ENCODE data around the gene TMIE. TPM values are rescaled to one million over a fixed set of nuclear protein-coding genes. Genes with fewer than 3 reads are reported as not detected.

Gene TMIE
- total and polyA plus RNA-seq, 2 of the 13 experiments (the other 11 are each of a cell fraction or from before 2014, with no cell fraction given) = not detected

- TF ChIP-seq ATF7-NPFF (CRISPR knock-in tag; IDR thresholded peaks at IDR 0.05; ENCODE audit: low read depth) (no peak), SUZ12 (IDR thresholded peaks at IDR 0.05; ENCODE audit: low read depth, low read length) (no peak), PRDM10 (CRISPR knock-in tag; IDR thresholded peaks at IDR 0.05; ENCODE audit: low read depth) (no peak), MIXL1 (CRISPR knock-in tag; IDR thresholded peaks at IDR 0.05) (no peak), XRCC5 (optimal IDR thresholded peaks at IDR 0.05; ENCODE audit: low read length) (no peak), ZNF329 (CRISPR knock-in tag; IDR thresholded peaks at IDR 0.05; ENCODE audit: low read depth) (no peak), NKX3-1 (CRISPR knock-in tag; IDR thresholded peaks at IDR 0.05) (no peak), CREB1 (IDR thresholded peaks at IDR 0.05) (no peak), CREB1 (CRISPR knock-in tag; IDR thresholded peaks at IDR 0.05) (no peak), ZNF260 (CRISPR knock-in tag; IDR thresholded peaks at IDR 0.05; ENCODE audit: borderline replicate concordance, low read depth) (no peak), ZNF749 (CRISPR knock-in tag; IDR thresholded peaks at IDR 0.05; ENCODE audit: borderline replicate concordance) (no peak), KLF6 (CRISPR knock-in tag; IDR thresholded peaks at IDR 0.05) (no peak), NFIC (IDR thresholded peaks at IDR 0.05; ENCODE audit: low read length) (no peak), TARDBP (CRISPR knock-in tag; IDR thresholded peaks at IDR 0.05) (no peak), ZNF691 (CRISPR knock-in tag; IDR thresholded peaks at IDR 0.05; ENCODE audit: borderline replicate concordance, low read depth) (no peak), PRDM4 (CRISPR knock-in tag; IDR thresholded peaks at IDR 0.05; ENCODE audit: borderline replicate concordance) (no peak)
- intact Hi-C loops (cut with micrococcal nuclease; ENCODE audit: unreplicated experiment) (no loop called here), in situ Hi-C loops (cut with HindIII; ENCODE audit: extremely low pct_ligation_motif_present, low pct_unique_long_range_greater_than_20kb) (no loop called here)
- FAIRE-seq = no peak
- no peak for ATAC-seq
- Histone ChIP-seq H3K9me3 (ENCODE audit: low read length) (no peaks in the 10 kb centered on the region), H4K20me1 (ENCODE audit: insufficient read depth, low read length) (no peaks in the 10 kb centered on the region), H3K36me3 (replicated peaks in 1 of 2; ENCODE audit: control insufficient read depth in 1 of 2, insufficient read depth in 2 of 2, low read length in 2 of 2) (no peaks in the 10 kb centered on the region), H3K4me1 (ENCODE audit: insufficient read depth, low read length) (no peaks in the 10 kb centered on the region), H2AFZ (ENCODE audit: low read length) (no peak overlapping the region), H3K9ac (ENCODE audit: insufficient read depth, low read depth, low read length) (no peak overlapping the region), H3K4me2 (ENCODE audit: low read depth, low read length) (no peak overlapping the region), H3K27ac (ENCODE audit: extremely low read length, insufficient read depth, low read length) (no peak overlapping the region), H3K79me2 (ENCODE audit: insufficient read depth, low read length) (no peaks in the 10 kb centered on the region), H3K27me3 (ENCODE audit: control insufficient read depth in 1 of 2, insufficient read depth in 2 of 2, low read length in 2 of 2) (peaks cover 1 to 8% of the 10 kb centered on the region in 2 experiments; a peak in 1 of 5 replicates), H3K4me3 (replicated peaks in 1 of 3; ENCODE audit: insufficient read depth in 1 of 3, low read depth in 2 of 3, low read length in 3 of 3) (no peak overlapping the region)
- ChIA-PET CTCF (ENCODE audit: low intra/inter-chr PET ratio, low total read pairs) (no interaction called here), POLR2A (no interaction called here)
- 28% methylated on average over 4 of the region's 4 CpGs for WGBS (ENCODE audit: low lambda C conversion rate)
- no TSS peak for BruUV-seq (replicated peaks)
- DNase-seq (ENCODE audit: low spot score) = no peak
Observed at GRCh38 chr3:46734773-46735172, 33.6 kb downstream of the TMIE start.
